Measurements from ENCODE around the gene EML1.
A peak's percentile ranks its signal among the peaks of the same experiment; 100 is the strongest.
"Not testable (repeated sequence)": the region's sequence is repeated elsewhere in the genome, so short reads cannot be mapped to it uniquely, and the experiment has no call there.

Gene EML1

DNA sequence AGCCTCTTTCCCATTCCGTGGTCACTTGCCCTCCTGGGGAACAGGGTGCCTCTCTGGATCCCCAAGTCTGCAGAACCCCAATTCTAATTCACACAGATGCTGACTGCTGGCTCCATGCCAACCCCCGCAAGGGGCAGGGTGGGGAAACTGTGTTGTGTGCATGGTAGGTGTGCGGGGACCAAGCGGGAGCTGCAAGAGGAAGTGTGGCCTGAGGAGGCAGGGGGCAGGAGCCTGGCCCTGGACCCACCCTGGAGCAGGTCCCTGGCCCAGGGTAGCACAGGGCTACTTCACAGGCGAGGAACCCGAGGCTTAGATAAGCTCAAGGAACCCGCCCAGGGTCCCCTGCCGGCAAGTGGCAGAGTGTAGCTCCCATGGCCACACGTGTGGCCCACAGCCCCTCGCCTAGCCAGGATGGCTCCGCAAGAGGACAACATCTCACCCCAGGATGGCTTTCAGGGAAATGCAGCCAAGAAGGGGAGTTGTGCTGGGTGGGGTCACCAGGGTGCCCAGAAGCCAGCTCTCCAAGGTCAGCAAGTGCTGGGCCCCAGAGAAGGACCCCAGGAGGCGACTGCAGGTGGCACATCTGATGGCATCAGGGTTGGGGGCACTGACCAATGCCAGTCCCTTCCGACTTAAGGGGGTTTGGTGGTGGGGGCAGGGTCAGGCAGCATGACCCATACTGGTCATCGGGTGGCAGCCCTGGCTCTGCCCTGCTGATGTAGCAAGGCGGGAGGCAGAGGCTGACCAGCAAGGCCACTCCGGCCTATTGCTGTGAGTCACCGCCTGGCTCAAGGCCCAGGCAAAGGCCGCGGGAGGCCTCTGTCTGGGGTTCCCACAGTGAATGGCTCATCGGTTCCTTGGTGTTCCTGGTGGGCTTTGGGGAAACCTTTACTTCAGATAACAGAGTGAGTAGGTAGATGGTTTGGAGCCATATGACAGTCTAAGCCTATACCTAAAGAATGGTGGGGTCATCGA lies 37.3 kb upstream of the EML1 start:
- peak; percentile 85 for DNase-seq

DNA sequence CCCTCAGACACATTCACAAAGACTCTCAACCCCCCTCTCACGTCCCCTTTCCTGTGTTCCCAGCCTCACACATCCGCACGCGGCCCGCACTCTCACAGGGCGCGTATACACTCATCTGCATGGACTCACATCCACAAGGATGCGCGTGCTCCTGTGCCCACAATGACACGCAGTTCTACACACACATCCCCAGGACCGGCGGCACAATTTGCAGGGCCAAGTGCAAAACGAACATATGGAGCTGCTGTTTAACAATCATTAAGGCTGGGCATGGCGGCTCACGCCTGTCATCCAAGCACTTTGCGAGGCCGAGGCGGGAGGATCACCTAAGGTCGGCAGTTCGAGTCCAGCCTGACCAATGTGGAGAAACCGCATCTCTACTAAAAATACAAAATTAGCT lies 36.4 kb upstream of the EML1 start:
- DNase-seq, result peak; percentile 19

DNA sequence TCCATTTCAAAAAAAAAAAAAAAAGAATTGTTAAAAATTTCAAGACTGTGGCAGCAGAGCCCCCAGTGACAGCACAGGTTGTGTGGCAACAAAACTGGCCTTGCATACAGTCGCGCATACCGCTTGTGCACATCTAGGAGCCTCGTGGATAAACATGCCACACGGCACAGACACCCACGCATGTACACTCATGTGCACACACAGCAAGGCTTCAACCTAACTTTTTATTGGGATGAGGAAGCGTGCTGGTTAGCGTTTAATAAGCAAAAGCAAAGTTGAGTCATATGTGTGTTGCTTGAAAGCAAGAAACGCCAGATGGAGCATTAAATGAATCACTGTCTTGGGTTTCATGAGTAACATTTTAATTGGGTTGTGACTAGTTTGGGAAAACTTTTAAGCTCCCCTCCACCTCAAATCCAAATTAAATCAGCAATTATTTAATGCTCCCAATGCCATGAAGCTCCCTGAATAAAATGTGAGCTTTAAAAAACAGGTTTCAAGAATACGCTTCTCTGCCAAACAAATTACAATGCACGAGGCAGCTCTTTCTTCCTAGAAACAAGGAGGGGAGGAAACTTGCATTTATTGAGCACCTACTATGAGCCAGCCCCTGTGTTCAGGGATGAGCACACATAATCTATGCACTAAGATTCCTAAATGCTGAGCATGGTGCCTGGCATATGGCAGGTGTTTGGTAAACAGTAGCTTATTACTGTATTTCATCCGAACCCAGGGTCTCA lies 35.7 kb upstream of the EML1 start:
- peak; percentile 92 for DNase-seq

DNA sequence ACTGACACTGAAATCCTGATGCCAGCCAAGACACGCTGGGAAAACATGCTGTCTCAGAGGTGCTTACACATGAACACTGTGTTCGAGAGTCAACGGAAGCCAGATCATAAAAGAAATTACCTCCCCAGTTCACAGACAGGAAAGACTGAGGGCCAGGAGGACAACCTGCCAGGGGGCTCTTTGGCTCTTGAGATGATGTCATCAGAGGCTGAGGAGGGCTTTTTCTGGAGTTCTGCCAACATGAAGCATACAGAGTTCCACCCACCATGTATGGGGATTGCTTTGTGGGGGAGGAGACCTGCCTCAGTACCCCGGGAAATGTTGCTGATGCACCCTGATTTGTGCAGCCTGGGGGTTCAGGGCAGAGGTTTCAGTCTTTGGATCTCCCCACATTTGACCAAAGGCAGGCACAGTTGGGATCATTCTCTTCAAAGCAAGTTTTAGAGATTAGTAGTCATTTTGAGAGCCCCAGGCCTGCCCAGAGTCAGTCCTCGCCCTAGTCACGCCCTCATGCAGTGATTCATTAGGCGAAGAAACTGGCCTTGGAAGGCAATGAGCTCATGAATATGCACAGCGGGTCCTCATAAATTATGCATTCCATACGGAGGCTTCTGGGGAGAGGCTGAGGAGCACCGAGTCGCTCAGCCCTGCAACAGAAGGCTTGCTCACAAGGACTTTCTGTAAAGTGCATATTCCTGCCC lies 34.9 kb upstream of the EML1 start:
- DNase-seq, result peak; percentile 97

DNA sequence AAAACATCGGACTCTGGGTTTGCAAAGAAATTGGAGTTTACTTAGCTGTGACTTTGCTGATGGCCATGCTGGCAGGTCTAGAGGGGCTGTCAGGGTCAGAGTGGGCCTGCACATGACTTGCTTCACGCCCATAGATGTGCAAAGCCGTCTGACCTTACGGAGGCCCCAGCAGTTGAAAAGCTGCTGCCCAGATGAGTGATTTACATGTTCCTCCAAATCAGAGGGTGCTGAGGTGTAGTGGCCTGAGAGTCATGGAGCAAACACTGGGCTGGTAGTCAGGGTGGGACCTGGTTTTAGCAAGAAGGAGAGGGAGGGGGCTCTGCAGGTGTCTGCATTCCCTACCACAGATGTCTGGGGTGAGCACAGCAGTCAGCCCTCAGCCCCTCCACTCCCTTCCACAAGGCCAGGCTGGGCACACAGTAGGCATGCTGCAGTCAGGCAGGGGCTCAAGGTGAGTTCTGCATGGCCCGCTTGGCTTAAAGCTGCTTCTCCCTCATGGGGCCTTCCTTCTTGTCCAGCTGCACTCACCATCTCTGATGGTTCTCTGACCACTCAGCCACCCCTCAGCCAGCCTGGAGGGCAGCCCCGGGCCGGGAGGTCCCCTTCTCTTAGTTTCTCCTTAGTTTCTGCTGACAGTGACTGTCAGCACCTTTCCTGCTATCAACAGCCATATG lies 34.2 kb upstream of the EML1 start:
- DNase-seq, result no peak

DNA sequence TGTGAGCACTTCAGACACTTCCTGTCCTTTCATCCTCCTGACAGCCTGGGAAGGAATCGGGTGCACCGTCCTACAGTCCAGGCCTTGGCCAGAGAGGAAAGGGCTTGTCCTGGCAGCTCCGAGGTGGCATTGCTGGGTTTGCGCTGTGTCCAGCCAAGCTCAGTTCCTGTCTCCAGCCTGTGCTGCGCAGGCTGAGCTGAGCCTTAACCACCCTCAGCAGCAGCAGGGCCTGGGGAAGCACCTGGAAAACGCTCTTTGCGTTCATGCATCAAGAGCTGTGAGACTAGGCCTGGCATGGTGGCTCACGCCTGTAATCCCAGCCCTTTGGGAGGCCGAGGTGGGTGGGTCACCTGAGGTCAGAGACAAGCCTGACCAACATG lies 33.7 kb upstream of the EML1 start:
- no peak for DNase-seq

DNA sequence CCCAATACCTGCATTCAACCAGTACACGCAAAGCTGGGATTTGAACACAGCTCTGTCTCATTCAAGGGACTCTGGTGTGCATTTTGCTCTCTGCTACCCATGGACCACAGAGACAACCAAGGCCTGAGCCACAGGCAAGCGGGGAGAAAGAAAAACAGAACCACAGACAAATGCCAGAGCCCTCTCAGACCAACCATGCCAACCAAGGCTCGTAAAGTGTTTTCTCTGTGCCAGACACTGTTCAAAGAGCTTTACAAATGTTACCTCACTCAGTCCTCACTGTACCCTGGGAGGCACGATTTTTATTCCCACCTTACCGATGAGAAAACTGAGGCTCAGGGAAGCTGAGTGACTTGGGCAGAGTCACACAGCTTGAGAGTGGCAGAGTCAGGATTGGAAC lies 32.4 kb upstream of the EML1 start:
- no peak for DNase-seq

DNA sequence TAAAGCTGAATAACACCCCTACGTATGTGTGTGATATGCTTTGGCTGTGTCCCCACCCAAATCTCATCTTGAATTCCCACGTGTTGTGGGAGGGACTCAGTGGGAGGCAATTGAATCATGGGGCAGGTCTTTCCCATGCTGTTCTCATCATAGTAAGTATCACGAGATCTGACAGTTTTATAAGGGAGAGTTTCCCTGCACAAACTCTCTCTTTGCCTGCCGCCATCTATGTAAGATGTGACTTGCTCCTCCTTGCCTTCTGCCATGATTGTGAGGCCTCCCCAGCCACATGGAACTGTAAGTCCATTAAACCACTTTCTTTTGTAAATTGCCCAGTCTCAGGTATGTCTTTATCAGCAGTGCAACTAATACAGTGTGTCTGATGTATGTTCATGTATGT lies 30.3 kb upstream of the EML1 start:
- not testable (repeated sequence) for DNase-seq

DNA sequence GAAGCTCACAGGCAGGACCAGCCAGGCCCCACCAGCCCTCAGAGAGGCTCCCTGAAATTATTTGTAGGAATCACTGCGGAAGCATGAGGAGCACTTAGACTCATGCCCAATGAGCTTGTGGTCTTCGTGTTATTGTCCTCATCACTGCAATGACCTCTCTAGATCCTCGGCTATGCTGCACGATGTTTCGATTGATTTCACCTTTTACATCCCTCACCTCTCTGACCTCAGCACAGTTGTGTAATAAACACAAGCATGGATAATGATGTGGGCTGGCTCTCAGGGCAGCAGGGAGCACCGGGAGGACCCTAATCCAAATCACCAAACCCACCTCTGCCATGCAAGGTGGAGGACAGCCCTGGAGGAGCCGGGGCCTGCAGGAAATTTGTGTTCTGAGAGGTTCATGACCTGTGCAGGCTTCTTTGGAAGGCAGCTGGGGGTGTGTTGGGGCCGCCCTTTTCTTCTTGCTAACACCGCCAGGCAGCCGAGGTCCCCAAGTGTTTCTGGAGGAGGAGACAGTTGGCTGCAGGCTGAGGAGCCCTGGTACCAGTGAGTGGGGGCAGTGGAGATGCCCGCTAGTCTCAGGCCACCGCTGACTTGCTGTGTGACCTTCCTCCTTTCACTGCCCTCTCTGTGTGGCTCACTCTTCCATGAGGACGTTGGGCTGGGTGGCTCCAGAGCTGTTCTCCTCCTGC lies 29.5 kb upstream of the EML1 start:
- no peak for DNase-seq

DNA sequence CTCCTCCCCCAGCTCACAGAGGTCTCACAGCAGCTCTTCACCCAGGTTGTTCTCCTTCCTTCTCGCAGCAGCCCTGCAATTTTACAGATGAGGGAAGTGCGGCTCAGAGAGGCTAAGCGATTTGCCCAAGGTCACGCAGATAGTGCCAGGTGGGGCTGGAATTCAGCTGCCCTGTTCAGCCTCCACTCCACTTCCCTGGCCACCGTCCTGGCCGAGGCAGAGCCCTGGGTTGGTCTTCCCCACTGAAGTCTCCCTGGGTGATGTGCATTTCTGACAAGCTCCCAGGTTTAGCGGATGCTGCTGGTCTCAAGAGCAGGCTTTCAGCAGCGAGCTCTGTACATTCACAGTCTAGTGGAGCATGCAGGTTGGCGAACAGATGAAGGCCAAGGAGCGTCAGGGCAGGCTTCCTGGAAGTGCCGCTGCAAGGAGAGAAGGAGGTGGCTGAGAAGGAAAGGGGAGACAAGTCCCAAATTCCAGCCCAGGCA lies 28.9 kb upstream of the EML1 start:
- DNase-seq, result no peak

DNA sequence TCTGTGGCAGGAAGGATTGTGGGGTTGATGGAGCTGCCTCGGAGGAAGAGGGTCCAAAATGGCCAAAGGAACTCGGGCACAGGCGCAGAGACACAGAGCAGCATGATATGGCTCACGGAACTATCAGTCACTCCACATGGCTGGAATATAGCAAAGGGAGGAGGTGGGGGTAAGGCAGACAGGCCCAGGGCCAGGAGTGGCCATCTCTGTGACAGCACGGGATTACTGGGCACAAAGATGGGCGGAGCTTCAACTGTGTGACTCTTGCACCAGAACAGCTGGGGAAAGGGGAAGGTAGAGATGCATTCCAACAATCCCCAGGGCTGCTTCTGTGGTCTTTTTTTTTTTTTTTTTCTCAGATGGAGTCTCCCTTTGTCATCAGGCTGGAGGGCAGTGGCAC lies 24.8 kb upstream of the EML1 start:
- peak; percentile 53 for DNase-seq

DNA sequence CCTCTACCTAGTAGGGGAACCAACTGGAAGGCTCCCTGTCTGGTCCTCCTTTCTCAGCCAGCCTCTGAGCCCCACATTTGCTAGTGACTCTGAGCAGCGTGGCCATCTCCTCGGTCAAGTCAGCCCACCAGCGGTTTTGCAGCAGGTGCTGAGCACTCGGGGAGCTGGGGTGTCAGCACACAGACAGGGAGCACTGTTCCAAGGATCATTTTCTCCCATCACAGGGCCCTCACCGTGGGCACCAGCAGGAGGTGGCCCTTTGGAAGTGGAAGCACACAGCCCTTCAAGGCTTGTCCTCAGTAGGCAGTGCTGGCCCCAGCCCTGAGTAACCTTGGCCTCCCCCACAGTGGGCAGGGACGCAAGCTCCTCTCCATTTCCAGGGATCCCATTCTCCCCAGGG lies 24.1 kb upstream of the EML1 start:
- DNase-seq, result no peak

DNA sequence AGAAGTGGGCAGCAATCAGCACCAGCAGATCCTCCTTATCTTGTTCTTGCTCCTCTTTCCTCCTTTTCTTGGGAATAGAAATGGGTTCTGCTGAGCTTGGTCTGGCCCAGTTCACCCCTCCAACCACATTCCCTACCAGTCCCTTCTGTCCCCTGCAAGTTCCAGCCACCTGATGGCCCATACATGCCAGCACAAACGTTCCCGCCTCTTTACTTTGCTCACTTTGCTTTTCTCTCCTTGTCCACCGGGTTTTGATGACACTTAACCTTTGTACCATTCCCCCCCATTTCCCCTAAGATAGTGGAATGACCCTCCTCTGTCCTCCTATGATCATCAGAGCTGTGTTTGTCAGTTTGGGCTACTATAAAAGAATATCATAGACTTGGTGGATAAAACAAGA lies 23.4 kb upstream of the EML1 start:
- no peak for DNase-seq

DNA sequence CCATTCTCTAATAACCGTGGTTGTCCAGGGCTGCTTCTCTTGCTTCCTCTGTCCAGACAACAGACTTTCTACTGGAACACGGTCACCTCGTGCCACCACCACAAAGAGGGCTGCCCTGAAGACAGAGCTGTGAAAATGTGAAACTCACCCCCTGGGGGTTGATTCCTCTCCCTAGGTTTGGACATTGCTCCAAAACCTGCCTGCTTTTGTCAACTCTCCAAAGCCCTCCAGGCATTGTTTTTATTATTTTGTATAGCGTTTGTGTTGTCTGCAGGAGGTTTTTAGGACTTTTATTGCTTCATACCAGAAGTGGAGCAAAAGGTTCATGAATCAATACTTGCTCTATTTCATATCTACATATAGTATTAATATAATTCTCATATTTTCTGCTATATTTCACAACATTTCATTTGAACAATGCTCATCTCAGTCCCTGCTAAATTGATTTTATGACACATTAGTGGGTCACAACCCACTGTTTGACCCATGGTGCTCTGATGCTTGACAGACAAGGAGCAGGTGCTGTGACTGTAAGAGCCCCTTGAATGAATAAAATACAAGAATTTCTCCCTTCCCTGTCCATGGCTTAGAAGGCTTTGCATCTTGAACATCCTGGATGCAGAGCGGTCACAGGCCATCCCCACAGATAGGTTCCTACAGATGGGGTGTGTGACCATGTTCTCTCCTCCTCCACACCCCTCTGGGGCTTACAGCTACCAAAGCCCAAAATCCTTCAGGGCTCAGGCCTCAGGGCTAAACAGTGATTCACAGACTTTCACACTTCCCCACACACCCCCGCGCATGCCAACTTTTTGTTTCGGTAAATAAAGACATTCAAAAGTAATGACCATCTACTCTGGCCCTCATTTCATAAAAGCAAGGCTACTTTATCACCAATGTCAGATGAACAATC lies 20.6 kb upstream of the EML1 start:
- DNase-seq, result no peak

DNA sequence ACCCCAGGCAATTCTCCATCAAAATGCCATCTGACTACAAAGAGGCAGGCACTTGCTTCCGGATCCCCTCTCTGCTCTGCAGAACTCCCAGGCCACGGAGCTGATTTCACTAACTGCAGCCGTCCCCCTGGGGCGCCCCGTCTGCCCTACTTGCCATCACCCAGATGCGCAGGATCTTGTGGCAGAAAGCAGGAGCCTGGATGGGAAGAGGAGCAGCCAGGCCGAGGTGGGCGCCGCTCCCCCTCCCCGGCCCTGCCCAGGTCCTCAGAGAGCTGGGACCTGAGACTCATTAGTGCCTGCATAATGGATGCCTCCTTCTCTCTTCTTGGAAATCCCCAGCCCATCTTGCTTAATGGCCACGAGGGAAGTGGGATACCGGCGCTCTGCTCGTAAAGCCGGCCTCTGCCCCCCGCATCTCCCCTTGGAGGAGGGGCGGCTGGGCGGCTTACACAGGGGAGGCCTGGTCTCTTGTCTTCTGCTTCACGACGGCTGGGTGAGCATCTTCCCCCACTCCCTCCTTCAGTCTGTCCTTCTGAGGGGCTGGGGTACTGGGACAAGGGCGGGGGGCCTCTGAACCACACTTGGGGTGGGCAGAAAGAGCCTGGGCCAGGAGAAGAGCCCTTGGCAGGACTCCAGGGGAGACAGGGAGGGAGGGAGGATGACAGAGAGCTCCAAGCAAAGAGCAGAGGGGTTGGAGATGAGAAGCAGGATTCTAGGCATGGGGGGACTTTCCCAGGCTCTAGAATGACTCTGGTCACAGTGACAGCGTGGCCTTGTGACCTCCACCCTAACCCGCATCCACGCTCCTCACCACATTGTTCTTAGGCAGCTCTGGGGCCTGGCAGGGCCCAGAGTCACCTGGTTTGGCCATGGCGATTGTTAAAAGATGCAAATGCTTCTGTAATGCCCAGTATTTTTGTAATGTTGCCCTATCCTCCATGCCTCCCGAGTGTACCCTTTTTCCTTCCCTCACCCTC lies 19.4 kb upstream of the EML1 start:
- DNase-seq, result no peak

DNA sequence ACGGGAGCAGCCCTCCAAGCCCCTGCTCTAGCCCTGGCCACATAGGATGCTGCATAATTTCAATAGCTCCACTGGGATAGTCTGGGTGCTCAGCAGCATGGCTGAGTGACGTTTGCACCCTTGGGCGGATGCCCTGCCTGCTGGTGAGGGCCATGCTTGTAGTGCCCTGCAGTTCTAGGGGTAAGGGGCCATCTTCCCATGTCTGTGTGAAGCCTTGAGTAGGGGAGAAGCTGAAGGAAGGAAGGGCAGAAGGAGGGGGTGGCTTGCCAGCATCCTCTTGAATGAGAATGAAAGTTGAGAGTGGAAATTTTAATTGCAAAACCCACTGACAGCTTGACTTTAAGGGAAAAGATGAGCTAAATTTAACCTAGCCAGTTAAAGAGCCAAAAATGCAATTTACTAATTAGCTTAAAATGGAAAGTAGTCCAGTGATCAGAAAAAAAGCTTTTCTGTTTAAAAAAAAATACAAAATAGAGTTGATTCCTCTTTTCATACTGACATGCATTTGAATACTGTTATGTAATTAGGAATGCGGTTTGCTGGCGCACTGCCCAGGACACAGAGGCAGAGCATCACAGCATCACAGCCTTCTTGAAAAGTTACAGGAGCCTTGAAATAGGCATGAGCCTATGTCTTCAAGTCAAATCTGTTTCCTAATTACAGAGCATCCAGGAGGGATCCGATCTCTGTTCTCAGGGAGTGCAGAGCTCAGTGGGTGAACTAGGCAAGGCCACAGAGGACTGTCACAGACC lies 18.5 kb upstream of the EML1 start:
- peak; percentile 70 for DNase-seq

DNA sequence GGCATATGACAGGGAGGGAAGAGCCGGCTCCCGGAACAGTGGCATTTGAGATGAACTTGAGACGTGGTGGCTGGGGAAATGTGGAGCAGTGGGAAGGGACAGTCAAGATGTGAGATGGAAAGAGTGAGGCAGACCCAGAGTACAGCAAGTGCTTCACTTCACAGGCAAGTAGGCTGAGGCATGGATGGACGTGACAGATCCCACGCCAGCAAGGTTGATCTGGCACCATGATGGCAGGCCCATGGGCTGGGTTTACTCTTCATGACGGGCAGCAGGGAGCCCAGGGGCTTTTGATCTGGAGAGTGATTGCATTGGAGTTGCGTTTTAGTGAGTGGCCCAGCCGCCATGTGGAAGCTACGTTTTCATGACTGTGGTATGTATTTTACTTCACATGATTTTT lies 17.9 kb upstream of the EML1 start:
- DNase-seq, result no peak

DNA sequence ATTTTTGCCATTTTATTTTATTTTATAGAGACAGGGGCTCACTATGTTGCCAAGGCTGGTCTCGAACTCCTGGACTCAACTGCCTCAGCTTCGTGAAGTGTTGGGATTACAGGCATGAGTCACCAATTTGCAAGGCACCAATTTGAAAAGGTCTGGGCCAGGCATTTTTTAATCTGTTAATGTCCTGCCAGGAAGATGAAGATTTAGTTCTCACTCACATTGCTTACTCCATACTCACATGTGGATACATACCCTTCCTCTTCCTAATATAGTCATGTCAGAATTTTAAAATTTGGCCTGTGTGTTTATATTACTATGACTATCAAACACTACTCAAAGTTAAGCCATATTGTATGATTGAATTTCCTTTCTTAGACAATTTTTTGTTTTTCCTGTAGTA lies 15.3 kb upstream of the EML1 start:
- DNase-seq, result no peak

DNA sequence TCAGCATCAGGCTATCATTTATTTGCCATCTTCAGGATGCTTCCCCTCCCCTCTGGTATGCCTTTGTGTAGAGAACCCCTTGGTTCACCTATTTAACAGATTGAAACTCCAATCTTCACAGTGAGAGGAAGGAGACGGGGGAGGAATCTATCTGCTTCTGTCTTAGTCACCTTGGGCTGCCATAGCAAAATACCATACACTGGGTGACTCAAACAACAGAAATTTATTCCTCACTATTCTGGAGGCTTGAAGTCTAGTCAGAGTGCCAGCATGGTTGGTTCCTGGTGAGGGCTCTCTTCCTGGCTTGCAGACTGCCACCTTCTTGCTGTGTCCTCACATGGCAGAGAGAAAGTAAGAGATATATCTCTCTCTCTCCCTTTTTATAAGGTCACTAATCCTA lies 13.5 kb upstream of the EML1 start:
- peak; percentile 56 for DNase-seq
